IMR-90 (cell line): Measurements from ENCODE around the gene ARL4A. TPM values are rescaled to one million over a fixed set of nuclear protein-coding genes. Genes with fewer than 3 reads are reported as not detected.

Experiments
- ATAC-seq: fragments of 200-7000 bp; cut with Tn5 transposase; 2 replicates; pipeline ENCODE4 v1.9.1; 2020; ENCODE audit warnings: low read depth, mild to moderate bottlenecking, moderate library complexity
- BruUV-seq: library from RNA; stranded (reverse); fragments of 400-500 nt; replicated peaks from 2 replicates; lab custom pipeline; 2021; lab: Mats Ljungman, UMichigan
- CTCF ChIA-PET: fragments of 300-600 bp; formaldehyde crosslinking; extraction: SDS; loops from one replicate; lab custom pipeline; 2021; ENCODE audit warnings: antibody characterized with exemption; lab: Yijun Ruan, JAX
- POLR2A ChIA-PET: fragments of 300-600 bp; sonication (Branson Sonifier 250); formaldehyde crosslinking; loops from one replicate; lab custom pipeline; 2022; ENCODE audit warnings: antibody characterized with exemption; ENCODE audit not compliant: unreplicated experiment; lab: Charles Lee
- DNase-seq: peaks from one replicate; pipeline ENCODE4 v3.0.0; 2013
- H2AFZ ChIP-seq: replicated peaks from 2 replicates; pipeline ENCODE3; 2013; ENCODE audit warnings: low read length, mild to moderate bottlenecking; ENCODE audit not compliant: poor library complexity
- H2AK5ac ChIP-seq: 2 replicates; pipeline ENCODE4 v1.6.1; 2013; ENCODE audit warnings: low read depth, low read length, inconsistent platforms
- H2AK9ac ChIP-seq: replicated peaks from 2 replicates; pipeline ENCODE3; 2013; ENCODE audit warnings: mild to moderate bottlenecking, low read depth, low read length, moderate library complexity; ENCODE audit not compliant: poor library complexity
- H2BK120ac ChIP-seq: 2 replicates; pipeline ENCODE4 v1.6.1; 2013; ENCODE audit warnings: low read depth, low read length, inconsistent platforms
- H2BK15ac ChIP-seq: 3 replicates; pipeline ENCODE4 v1.6.1; 2013; ENCODE audit warnings: low read depth, low read length, inconsistent platforms
- H2BK20ac ChIP-seq: 2 replicates; pipeline ENCODE4 v1.6.1; 2013; ENCODE audit warnings: low read depth, mild to moderate bottlenecking, inconsistent platforms, low read length, moderate library complexity
- H2BK5ac ChIP-seq: 2 replicates; pipeline ENCODE4 v1.6.1; 2013; ENCODE audit warnings: mild to moderate bottlenecking, low read depth, low read length, inconsistent platforms; ENCODE audit not compliant: poor library complexity, severe bottlenecking
- H3K14ac ChIP-seq: replicated peaks from 2 replicates; pipeline ENCODE4 v1.6.1; 2013; ENCODE audit warnings: low read depth, low read length, inconsistent platforms
- H3K18ac ChIP-seq: 2 replicates; pipeline ENCODE4 v1.6.1; 2013; ENCODE audit warnings: low read depth, low read length, control low read depth
- H3K23ac ChIP-seq: 2 replicates; pipeline ENCODE4 v1.6.1; 2013; ENCODE audit warnings: low read depth, low read length, inconsistent platforms
- H3K27ac ChIP-seq: 2 replicates; pipeline ENCODE4 v1.5.1; 2013; ENCODE audit warnings: mild to moderate bottlenecking, control low read depth, low read length; ENCODE audit not compliant: insufficient read depth
- H3K27me3 ChIP-seq: 2 replicates; pipeline ENCODE4 v1.6.1; 2013; ENCODE audit warnings: low read length; ENCODE audit not compliant: control insufficient read depth, insufficient read depth
- H3K36me3 ChIP-seq: 2 replicates; pipeline ENCODE4 v1.6.1; 2013; ENCODE audit warnings: low read length, mixed read lengths; ENCODE audit not compliant: control insufficient read depth, insufficient read depth
- H3K4ac ChIP-seq: 2 replicates; pipeline ENCODE4 v1.6.1; 2013; ENCODE audit warnings: low read depth, low read length, inconsistent platforms
- H3K4me1 ChIP-seq: 2 replicates; pipeline ENCODE4 v1.6.1; 2013; ENCODE audit warnings: low read length, mixed read lengths; ENCODE audit not compliant: control insufficient read depth, insufficient read depth
- H3K4me2 ChIP-seq: 2 replicates; pipeline ENCODE4 v1.6.1; 2013; ENCODE audit warnings: low read depth, mild to moderate bottlenecking, control low read depth, low read length, moderate library complexity
- H3K4me3 ChIP-seq: 2 replicates; pipeline ENCODE4 v1.5.1; 2013; ENCODE audit warnings: low read depth, mild to moderate bottlenecking, control low read depth, low read length, moderate library complexity; ENCODE audit not compliant: insufficient read depth
- H3K56ac ChIP-seq: 2 replicates; pipeline ENCODE4 v1.6.1; 2013; ENCODE audit warnings: low read length, inconsistent platforms; ENCODE audit not compliant: insufficient read depth; ENCODE audit errors: extremely low read depth
- H3K79me1 ChIP-seq, 2 experiments: 2 replicates each; pipeline ENCODE4 v1.6.1; 2013; ENCODE audit warnings: low read length in 2 of 2, inconsistent platforms in 1 of 2, low read depth in 1 of 2
- H3K9ac ChIP-seq: 2 replicates; pipeline ENCODE4 v1.6.1; 2013; ENCODE audit warnings: low read depth, low read length, control low read depth
- H3K9me1 ChIP-seq: 2 replicates; pipeline ENCODE4 v1.6.1; 2013; ENCODE audit warnings: low read length, inconsistent platforms; ENCODE audit not compliant: insufficient read depth
- H3K9me3 ChIP-seq: 2 replicates; pipeline ENCODE4 v1.6.1; 2013; ENCODE audit warnings: low read length; ENCODE audit not compliant: control insufficient read depth, insufficient read depth
- H4K20me1 ChIP-seq: 2 replicates; pipeline ENCODE4 v1.6.1; 2013; ENCODE audit warnings: low read length, inconsistent platforms; ENCODE audit not compliant: insufficient read depth
- H4K5ac ChIP-seq: 2 replicates; pipeline ENCODE4 v1.6.1; 2013; ENCODE audit warnings: mild to moderate bottlenecking, low read depth, low read length, control low read depth
- H4K8ac ChIP-seq, 2 experiments: 2 replicates each; pipeline ENCODE4 v1.6.1; 2013; ENCODE audit warnings: low read depth in 2 of 2, low read length in 2 of 2, control low read depth in 1 of 2, inconsistent platforms in 1 of 2
- H4K91ac ChIP-seq: 2 replicates; pipeline ENCODE4 v1.6.1; 2013; ENCODE audit warnings: low read depth, low read length, inconsistent platforms; ENCODE audit not compliant: insufficient read depth
- CEBPB ChIP-seq: IDR thresholded peaks from 2 replicates; pipeline ENCODE4 v1.6.1; 2012; ENCODE audit warnings: low read depth, low read length, improper control_type of control experiment
- CHD1 ChIP-seq: IDR thresholded peaks from 2 replicates; pipeline ENCODE4 v1.6.1; 2012; ENCODE audit warnings: low read depth, low read length, improper control_type of control experiment
- MXI1 ChIP-seq: IDR thresholded peaks from 2 replicates; pipeline ENCODE4 v1.6.1; 2012; ENCODE audit warnings: low read depth, mild to moderate bottlenecking, low read length, moderate library complexity, borderline replicate concordance
- NFE2L2 ChIP-seq: fragments of 150-350 bp; IDR thresholded peaks from 2 replicates; pipeline ENCODE4 v1.6.1; 2016; ENCODE audit warnings: low read depth, mild to moderate bottlenecking, low read length
- RCOR1 ChIP-seq: IDR thresholded peaks from 2 replicates; pipeline ENCODE4 v1.6.1; 2012; ENCODE audit warnings: mild to moderate bottlenecking, low read length, improper control_type of control experiment; ENCODE audit not compliant: insufficient replicate concordance
- RFX5 ChIP-seq: IDR thresholded peaks from 2 replicates; pipeline ENCODE4 v1.8.0; 2012; ENCODE audit warnings: low read depth, mild to moderate bottlenecking, low read length, moderate library complexity
- SMC3 ChIP-seq: fragments of 150-350 bp; IDR thresholded peaks from 2 replicates; pipeline ENCODE4 v1.6.1; 2016; ENCODE audit warnings: low read depth, mild to moderate bottlenecking, antibody characterized with exemption, low read length, moderate library complexity
- WGBS, 2 experiments: methylation state at CpG; one replicate each; pipeline versions ENCODE4 v1.1.5 to v1.1.7; 2013; ENCODE audit warnings: missing lambda C conversion rate in 2 of 2; ENCODE audit not compliant: insufficient read length in 1 of 2; ENCODE audit errors: extremely low coverage in 2 of 2; 5-methylcytosine and 5-hydroxymethylcytosine counted together
- dilution Hi-C: fragments of 300-500 bp; cut with HindIII; formaldehyde crosslinking; loops from one replicate; pipeline ENCODE4 v1.14.3; 2018; ENCODE audit warnings: low sequenced_read_pairs; ENCODE audit not compliant: unreplicated experiment
- in situ Hi-C: fragments of 300-500 bp; cut with MboI; formaldehyde crosslinking; loops from 3 replicates; pipeline ENCODE4 v1.14.3; 2019; ENCODE audit warnings: low sequenced_read_pairs, inconsistent platforms, mixed read lengths
- intact Hi-C: fragments of 100-400 bp; cut with micrococcal nuclease; formaldehyde crosslinking; loops from 2 replicates; pipeline ENCODE4 v1.10.0; 2022
- polyA plus RNA-seq, 3 experiments: library from polyadenylated mRNA; depleted of rRNA; stranded (reverse); fragments of >200 nt; gene quantifications; 2 replicates each; pipeline ENCODE4 v1.2.3, GENCODE V29; 2012; ENCODE audit warnings: low replicate concordance in 1 of 3
- total RNA-seq: library from RNA; depleted of rRNA; stranded (reverse); fragments of >200 nt; gene quantifications from 2 replicates; pipeline ENCODE4 v1.2.3, GENCODE V29; 2012

The ARL4A gene
- total and polyA plus RNA-seq, 2 of the 4 experiments (the other 2 are of a cell fraction) = 13.7 to 22.4 TPM

DNA sequence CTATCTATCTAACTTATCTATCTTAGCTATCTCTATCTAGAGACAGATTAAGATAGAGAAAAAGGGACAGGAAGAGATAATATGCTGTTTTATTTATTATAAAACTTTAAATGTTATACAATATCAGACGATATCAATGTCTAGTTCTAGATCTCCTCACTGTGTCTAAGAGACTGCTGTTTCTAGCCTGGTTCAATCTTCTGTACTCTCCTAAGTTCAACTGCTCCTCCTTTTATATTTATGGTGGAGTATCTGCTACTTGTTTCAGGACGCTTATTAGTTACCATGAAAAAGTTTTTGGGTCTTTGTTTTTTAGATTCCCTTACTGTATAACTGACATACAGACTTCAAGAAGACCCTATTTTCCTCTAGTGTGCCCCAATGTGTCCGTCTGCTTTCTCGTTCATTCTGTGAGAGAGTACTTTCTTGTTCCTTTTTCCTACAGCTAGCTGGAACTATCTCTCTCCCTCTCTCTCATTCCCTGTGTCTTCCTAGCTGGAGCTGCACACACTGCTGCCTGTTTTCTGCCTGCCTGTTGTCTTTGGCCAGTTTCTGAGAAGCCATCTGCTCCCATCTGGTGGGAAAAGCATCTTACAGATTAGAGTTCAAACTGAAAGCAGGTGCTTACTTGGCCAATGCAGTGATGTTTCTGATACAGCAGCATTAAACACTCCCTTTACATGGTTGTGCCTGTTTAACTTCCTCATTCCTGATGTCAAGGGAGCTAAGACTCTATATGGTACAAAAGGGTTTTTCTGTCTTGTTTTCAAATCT, 49.4 kb upstream of the ARL4A start:
- Histone ChIP-seq H3K9me1 (no peaks in the 10 kb centered on the region), H3K4ac (no peak overlapping the region), H4K20me1 (no peaks in the 10 kb centered on the region), H3K14ac (no peak overlapping the region), H2AFZ (peak overlapping the region; percentile 67), H2AK5ac (no peak overlapping the region), H3K9ac (no peak overlapping the region), H2BK20ac (no peak overlapping the region; the same call in 1 of the 2 replicates), H3K23ac (no peak overlapping the region; the same call in 1 of the 2 replicates), H3K79me1 (no peaks in the 10 kb centered on the region), H2BK120ac (0 out of 2 replicates have a peak overlapping the region, but pooled peaks have one; percentile 10), H2BK5ac (no peak overlapping the region), H2BK15ac (no peak overlapping the region), H3K27me3 (no peaks in the 10 kb centered on the region; the same call in 1 of the 2 replicates), H3K56ac (no peak overlapping the region), H3K4me3 (no peak overlapping the region), H3K27ac (no peak overlapping the region), H3K9me3 (no peaks in the 10 kb centered on the region), H3K4me1 (no peaks in the 10 kb centered on the region), H3K18ac (no peak overlapping the region), H4K91ac (no peak overlapping the region), H2AK9ac (no peak overlapping the region), H3K4me2 (peak overlapping the region; percentile 91), H3K36me3 (no peaks in the 10 kb centered on the region), H4K8ac (peak overlapping the region in 1 of 2 experiments; percentile 15; a peak in 1 of 4 replicates), H4K5ac (no peak overlapping the region)
- peak; percentile 29 for ATAC-seq
- no TSS peak for BruUV-seq
- in situ Hi-C loops (no loop called here), dilution Hi-C loops (no loop called here), intact Hi-C loops (no loop called here)
- CTCF ChIA-PET = interaction anchor here (0.6 to 1.5 kb wide), 6 partner anchors 14 to 625 kb away, joined by 3 to 7 read pairs (median 4); no protein-coding TSS in a partner anchor
- DNase-seq = peak; percentile 44
- TF ChIP-seq CHD1 (no peak), RCOR1 (no peak), RFX5 (no peak), SMC3 (no peak), NFE2L2 (no peak), MXI1 (no peak), CEBPB (no peak)
- no CpG with 5 or more reads among the region's 4 CpGs for WGBS, 2 experiments
- POLR2A ChIA-PET = no interaction called here
